Measurements from ENCODE around the gene ZNF22. TPM values are rescaled to one million over a fixed set of nuclear protein-coding genes. Genes with fewer than 3 reads are reported as not detected.

The ZNF22 gene
- total and polyA plus RNA-seq, 2 of the 4 experiments (the other 2 are of a cell fraction) = 10.6 to 12.4 TPM

DNA sequence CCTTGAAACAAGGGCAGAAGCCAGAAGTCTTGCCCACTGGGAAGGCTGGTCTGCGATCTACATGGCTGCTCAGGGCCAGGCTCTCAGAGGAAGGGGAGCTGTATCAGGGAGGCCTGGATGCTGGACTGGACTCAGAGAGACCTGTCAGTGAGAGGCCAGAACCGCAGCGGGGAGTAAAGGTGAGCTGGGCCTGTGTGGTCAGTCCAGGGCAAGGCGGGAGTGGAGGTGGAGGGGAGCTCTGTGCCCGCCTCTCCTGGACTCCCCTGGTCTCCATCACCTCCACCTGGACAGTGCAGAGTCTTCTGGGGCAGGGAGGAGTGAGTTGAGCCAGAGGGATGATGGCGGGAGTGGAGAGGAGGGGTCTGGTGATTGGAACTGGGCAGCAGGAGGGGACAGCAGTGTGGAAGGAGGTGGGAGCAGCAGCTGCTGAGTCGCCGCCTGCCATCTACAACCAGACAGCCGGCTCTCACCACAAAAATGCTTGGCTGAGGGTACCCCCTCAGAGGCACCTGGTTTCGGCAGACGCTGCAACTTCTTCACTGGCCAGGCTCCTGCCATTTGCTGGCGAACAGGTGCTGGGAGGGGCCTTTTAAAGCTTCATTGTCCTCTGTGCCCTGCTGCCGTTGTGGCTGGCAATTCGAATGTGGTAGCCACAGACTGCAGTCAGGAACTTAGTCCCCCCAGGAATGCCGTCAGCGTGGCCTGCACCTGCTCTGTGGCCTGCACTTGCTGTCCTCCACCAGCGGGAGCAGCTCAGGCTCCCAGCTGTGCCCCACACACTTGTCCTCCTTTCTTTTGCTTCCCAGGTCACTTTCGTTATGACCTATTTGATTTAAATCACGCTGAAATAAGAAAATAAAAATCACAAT, 37.6 kb upstream of the ZNF22 start:
- Histone ChIP-seq H2BK15ac (ENCODE audit: low read depth, low read length) (no peak overlapping the region), H3K36me3 (ENCODE audit: control insufficient read depth, insufficient read depth, low read length) (no peaks in the 10 kb centered on the region), H3K4me2 (ENCODE audit: low read depth, low read length) (no peak overlapping the region), H2AFZ (replicated peaks; ENCODE audit: low read length, poor library complexity) (peak overlapping the region; percentile 29), H2AK5ac (ENCODE audit: low read depth, low read length) (no peak overlapping the region), H3K14ac (replicated peaks; ENCODE audit: low read depth, low read length) (no peak overlapping the region), H3K4me1 (ENCODE audit: control insufficient read depth, insufficient read depth, low read length) (peaks cover 35% of the 10 kb centered on the region), H3K79me1 (ENCODE audit: low read depth in 1 of 2, low read length in 2 of 2) (peaks cover 0 to 17% of the 10 kb centered on the region in 2 experiments; a peak in 3 of 4 replicates), H3K9me1 (ENCODE audit: insufficient read depth, low read length) (peaks cover 9% of the 10 kb centered on the region), H2BK20ac (ENCODE audit: low read depth, low read length) (no peak overlapping the region), H4K20me1 (ENCODE audit: insufficient read depth, low read length) (no peaks in the 10 kb centered on the region), H2BK5ac (ENCODE audit: low read depth, low read length, poor library complexity, severe bottlenecking) (no peak overlapping the region), H3K27me3 (ENCODE audit: control insufficient read depth, insufficient read depth, low read length) (no peaks in the 10 kb centered on the region), H3K23ac (ENCODE audit: low read depth, low read length) (no peak overlapping the region), H4K5ac (ENCODE audit: low read depth, low read length) (no peak overlapping the region), H3K27ac (ENCODE audit: insufficient read depth, low read length) (no peak overlapping the region), H2BK120ac (ENCODE audit: low read depth, low read length) (no peak overlapping the region), H3K56ac (ENCODE audit: extremely low read depth, insufficient read depth, low read length) (no peak overlapping the region), H4K91ac (ENCODE audit: insufficient read depth, low read depth, low read length) (no peak overlapping the region), H3K9me3 (ENCODE audit: control insufficient read depth, insufficient read depth, low read length) (no peaks in the 10 kb centered on the region), H2AK9ac (replicated peaks; ENCODE audit: low read depth, low read length, poor library complexity) (peak overlapping the region; percentile 4), H3K9ac (ENCODE audit: low read depth, low read length) (no peak overlapping the region), H4K8ac (ENCODE audit: low read depth in 2 of 2, low read length in 2 of 2) (no peak overlapping the region; a peak in 1 of 4 replicates), H3K4ac (ENCODE audit: low read depth, low read length) (no peak overlapping the region; the same call in 1 of the 2 replicates), H3K4me3 (ENCODE audit: insufficient read depth, low read depth, low read length) (no peak overlapping the region), H3K18ac (ENCODE audit: low read depth, low read length) (no peak overlapping the region)
- intact Hi-C loops (cut with micrococcal nuclease) = no loop called here
- ATAC-seq (ENCODE audit: low read depth) = no peak
- no peak for DNase-seq
- CTCF ChIA-PET = interaction anchor here (0.8 to 1.3 kb wide), 3 partner anchors 16 to 30 kb away, joined by 3 to 7 read pairs (median 4); partner anchors contain the start of gene DEPP1
- no TSS peak for BruUV-seq (replicated peaks)
- POLR2A ChIA-PET (ENCODE audit: unreplicated experiment) = no interaction called here
- in situ Hi-C loops (cut with MboI; ENCODE audit: low sequenced_read_pairs) = no loop called here
- dilution Hi-C loops (cut with HindIII; ENCODE audit: low sequenced_read_pairs, unreplicated experiment) = no loop called here
- TF ChIP-seq NFE2L2 (IDR thresholded peaks at IDR 0.05; ENCODE audit: low read depth, low read length) (no peak), CEBPB (IDR thresholded peaks at IDR 0.05; ENCODE audit: low read depth, low read length) (no peak), CHD1 (IDR thresholded peaks at IDR 0.05; ENCODE audit: low read depth, low read length) (no peak), SMC3 (IDR thresholded peaks at IDR 0.05; ENCODE audit: low read depth, low read length) (no peak), BHLHE40 (IDR thresholded peaks at IDR 0.05; ENCODE audit: low read depth, low read length) (no peak)
- TF ChIP-seq, protein P1, sequence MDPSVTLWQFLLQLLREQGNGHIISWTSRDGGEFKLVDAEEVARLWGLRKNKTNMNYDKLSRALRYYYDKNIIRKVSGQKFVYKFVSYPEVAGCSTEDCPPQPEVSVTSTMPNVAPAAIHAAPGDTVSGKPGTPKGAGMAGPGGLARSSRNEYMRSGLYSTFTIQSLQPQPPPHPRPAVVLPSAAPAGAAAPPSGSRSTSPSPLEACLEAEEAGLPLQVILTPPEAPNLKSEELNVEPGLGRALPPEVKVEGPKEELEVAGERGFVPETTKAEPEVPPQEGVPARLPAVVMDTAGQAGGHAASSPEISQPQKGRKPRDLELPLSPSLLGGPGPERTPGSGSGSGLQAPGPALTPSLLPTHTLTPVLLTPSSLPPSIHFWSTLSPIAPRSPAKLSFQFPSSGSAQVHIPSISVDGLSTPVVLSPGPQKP (IDR thresholded peaks at IDR 0.05; ENCODE audit: borderline replicate concordance, low read depth, low read length) = no peak
- TF ChIP-seq, protein P2, sequence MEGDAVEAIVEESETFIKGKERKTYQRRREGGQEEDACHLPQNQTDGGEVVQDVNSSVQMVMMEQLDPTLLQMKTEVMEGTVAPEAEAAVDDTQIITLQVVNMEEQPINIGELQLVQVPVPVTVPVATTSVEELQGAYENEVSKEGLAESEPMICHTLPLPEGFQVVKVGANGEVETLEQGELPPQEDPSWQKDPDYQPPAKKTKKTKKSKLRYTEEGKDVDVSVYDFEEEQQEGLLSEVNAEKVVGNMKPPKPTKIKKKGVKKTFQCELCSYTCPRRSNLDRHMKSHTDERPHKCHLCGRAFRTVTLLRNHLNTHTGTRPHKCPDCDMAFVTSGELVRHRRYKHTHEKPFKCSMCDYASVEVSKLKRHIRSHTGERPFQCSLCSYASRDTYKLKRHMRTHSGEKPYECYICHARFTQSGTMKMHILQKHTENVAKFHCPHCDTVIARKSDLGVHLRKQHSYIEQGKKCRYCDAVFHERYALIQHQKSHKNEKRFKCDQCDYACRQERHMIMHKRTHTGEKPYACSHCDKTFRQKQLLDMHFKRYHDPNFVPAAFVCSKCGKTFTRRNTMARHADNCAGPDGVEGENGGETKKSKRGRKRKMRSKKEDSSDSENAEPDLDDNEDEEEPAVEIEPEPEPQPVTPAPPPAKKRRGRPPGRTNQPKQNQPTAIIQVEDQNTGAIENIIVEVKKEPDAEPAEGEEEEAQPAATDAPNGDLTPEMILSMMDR (conservative IDR thresholded peaks at IDR 0.05; ENCODE audit: low read depth, low read length) = no peak
- WGBS, 2 experiments (ENCODE audit: extremely low coverage in 2 of 2, insufficient read length in 1 of 2) = 86% methylated on average over 5 of the region's 19 CpGs; no CpG with 5 or more reads in 1 of the 2 experiments

Data from IMR-90 (cell line).